Mesenteric fat pad (tissue), 1 donor: Measurements from ENCODE around the gene EIF4G3. TPM values are rescaled to one million over a fixed set of nuclear protein-coding genes. Genes with fewer than 3 reads are reported as not detected.
"Not testable (repeated sequence)": the region's sequence is repeated elsewhere in the genome, so short reads cannot be mapped to it uniquely, and the experiment has no call there.

Experiments
- DNase-seq: peaks from one replicate; pipeline ENCODE4 v3.0.0-alpha.2; 2020; ENCODE audit warnings: low spot score
- total RNA-seq: library from RNA; stranded (reverse); fragmentation: NEBNext Ultra II Directional; extraction: Animal tissue kit (Norgen Biotek cat#: 25700); gene quantifications from one replicate; pipeline ENCODE4 v1.2.1, GENCODE V29; 2021
- donor health status: DM: yes; HTN: yes; CAD: no.

EIF4G3 gene
- total RNA-seq, 1 donor from 2014 or later, result 71.7 TPM

- DNase-seq, result no peak
These were observed 139.6 kb downstream of the EIF4G3 start for GRCh38 chr1:21037091-21037490.

- no peak for DNase-seq
These were observed 140.9 kb downstream of the EIF4G3 start for GRCh38 chr1:21035794-21036193.

GRCh38 chr1:21034725-21035628 is 141.7 kb downstream of the EIF4G3 start:
- no peak for DNase-seq

- DNase-seq, result no peak
These were observed 144.0 kb downstream of the EIF4G3 start for GRCh38 chr1:21032741-21033140.

- DNase-seq, result no peak
These were observed 146.5 kb downstream of the EIF4G3 start for GRCh38 chr1:21030181-21030580.

- DNase-seq, result no peak
These were observed 148.1 kb downstream of the EIF4G3 start for GRCh38 chr1:21028520-21029145.

- no peak for DNase-seq
These were observed 148.9 kb downstream of the EIF4G3 start for GRCh38 chr1:21027805-21028204.

- DNase-seq, result no peak
These were observed 151.8 kb downstream of the EIF4G3 start for GRCh38 chr1:21024918-21025317.

- not testable (repeated sequence) for DNase-seq
These were observed 152.4 kb downstream of the EIF4G3 start for GRCh38 chr1:21024136-21024896.

GRCh38 chr1:21022279-21023040 is 154.2 kb downstream of the EIF4G3 start:
- DNase-seq, result no peak

GRCh38 chr1:21021311-21021710 is 155.4 kb downstream of the EIF4G3 start:
- no peak for DNase-seq

GRCh38 chr1:21020151-21020550 is 156.5 kb downstream of the EIF4G3 start:
- DNase-seq, result no peak

- DNase-seq, result no peak
These were observed 158.0 kb downstream of the EIF4G3 start for GRCh38 chr1:21018673-21019072.

- no peak for DNase-seq
These were observed 163.2 kb downstream of the EIF4G3 start for GRCh38 chr1:21013510-21013909.

- DNase-seq, result no peak
These were observed 163.8 kb downstream of the EIF4G3 start for GRCh38 chr1:21012937-21013336.

GRCh38 chr1:21007876-21008275 is 168.8 kb downstream of the EIF4G3 start:
- no peak for DNase-seq

- DNase-seq, result no peak
These were observed 171.0 kb downstream of the EIF4G3 start for GRCh38 chr1:21005466-21006239.

- no peak for DNase-seq
These were observed 173.2 kb downstream of the EIF4G3 start for GRCh38 chr1:21003281-21004045.

- no peak for DNase-seq
These were observed 175.7 kb downstream of the EIF4G3 start for GRCh38 chr1:21001042-21001441.

GRCh38 chr1:21000245-21000594 is 176.5 kb downstream of the EIF4G3 start:
- no peak for DNase-seq
